AG08396 (cell line): ENCODE data around the gene NKX1-2.

ENCODE experiments used
- DNase-seq: peaks from one replicate; pipeline ENCODE4 v3.0.0; 2012; ENCODE audit warnings: low spot score, mixed read lengths

NKX1-2 gene

DNA sequence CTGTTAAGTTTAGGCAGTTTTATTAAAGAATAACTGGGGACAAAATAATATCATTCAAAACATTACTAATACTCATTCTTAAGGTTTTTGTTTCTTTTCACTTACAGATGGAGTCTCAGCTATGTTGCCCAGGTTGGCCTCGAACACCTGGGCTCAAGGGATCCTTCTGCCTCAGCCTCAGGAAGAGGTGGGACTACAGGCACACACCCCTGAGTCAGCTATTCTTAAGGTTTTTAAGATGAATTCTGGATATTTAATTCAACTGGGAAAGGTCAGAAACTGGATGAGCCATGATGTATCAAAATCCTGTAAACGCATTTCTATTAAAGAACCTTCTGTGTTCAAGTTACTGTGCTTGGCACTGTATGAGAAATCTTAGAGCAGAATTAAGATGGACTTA, 34.6 kb downstream of the NKX1-2 start:
- no peak for DNase-seq

DNA sequence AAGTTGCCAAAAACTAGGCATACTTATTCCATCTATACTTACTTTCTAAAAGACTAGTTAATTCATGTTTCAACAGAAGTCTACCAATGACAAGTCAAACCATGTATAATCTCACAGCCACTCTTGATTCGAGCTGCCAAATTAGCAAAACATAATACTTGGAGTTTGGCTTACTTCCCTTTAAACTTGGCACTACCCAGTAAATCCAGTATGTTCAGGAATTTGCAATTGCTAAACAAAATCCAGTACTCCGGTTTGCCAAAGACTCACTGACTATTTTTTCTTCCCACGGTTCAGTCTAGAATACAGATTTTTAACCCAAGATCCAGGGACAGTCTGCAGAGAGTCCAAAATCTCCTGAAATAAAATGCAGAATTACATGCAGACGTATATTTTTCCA, 35.8 kb downstream of the NKX1-2 start:
- peak; percentile 37 for DNase-seq

DNA sequence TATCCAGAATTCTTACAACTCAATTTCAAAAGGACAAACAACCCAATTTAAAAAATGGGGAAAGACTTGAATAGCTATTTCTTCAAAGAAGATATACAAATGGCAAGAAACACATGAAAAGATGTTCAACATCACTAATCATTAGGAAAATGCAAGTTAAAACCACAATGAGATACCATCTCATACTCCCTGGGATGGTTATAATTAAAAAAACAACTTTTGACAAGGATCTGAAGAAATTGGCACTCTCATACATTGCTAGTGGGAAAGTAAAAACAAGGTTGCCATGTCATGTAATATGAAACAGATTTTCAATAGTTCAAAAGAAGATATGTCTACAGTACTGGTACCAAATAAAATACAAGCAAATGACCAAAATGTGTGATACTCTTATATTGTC, 40.1 kb downstream of the NKX1-2 start:
- no peak for DNase-seq

DNA sequence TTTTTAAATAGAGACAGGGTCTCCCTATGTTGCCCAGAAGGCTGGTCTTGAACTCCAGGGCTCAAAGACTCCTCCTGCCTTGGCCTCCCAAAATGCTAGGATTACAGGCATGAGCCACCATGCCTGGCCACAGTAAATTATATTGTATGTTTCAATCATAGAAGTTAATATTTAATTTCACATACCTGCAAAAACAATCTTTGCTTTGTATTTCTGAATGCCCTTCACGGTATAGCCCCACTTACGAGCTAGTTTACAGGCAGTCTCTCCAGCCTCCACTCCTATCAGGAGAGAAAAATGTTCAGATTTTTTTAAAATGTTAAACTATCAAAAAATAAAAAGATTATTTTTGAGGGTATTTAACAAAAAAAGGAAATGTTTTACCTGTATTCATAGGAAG, 41.5 kb downstream of the NKX1-2 start:
- no peak for DNase-seq

DNA sequence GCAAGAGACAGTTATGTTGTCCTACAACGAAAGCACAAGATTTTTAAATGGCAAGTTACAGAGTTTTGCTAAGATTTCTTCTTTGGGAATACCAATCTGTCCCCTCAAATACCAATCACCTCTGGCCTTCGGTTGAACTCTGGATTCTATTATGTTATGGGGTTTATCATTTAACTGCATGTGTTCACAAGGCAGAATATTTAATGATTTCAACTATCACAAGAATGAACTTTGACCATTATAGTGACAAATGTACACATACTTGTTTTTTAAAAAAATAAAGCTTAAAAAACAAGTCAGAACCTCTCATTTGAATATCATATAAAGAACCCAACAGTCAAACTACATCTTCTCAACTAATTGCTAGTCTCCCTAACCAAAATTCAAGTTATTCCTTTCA, 42.4 kb downstream of the NKX1-2 start:
- DNase-seq = no peak

DNA sequence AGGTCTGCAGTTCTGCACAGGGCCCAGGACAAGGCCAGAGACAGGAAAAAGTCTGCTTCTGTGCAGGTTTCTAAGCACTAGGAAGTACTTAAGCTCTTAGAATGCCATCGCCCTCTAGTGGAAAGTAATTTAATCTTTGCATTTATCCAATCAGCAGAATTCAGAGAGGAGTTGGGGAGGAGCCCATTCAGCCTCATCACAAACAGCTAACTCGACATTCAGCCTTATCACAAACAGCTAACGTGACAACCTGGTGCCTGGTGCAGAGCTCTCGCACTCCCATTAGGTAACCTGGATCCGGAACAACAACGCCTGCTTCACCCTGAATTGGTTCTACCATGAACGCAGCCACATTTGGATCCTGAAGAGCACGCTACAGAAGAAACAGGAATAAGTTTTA, 46.3 kb downstream of the NKX1-2 start:
- peak; percentile 68 for DNase-seq

DNA sequence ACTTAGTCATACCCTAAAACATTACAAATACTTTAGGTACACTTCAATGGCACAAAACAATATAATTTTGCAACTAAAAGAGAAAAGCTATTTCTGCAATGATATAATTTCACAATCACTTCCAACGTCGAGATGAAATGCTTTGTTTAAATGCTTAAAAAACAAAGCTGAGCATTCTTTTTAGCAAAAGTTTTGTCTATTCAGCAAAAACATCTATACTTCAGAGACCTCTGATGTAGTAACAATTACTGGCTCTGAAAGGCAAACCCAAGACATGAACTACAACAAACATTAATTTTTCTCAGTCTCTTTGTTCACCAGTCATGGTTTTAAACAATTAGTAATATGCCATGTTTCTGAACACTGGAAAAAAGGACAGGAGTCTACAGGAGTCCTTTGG, 47.6 kb downstream of the NKX1-2 start:
- DNase-seq = no peak

DNA sequence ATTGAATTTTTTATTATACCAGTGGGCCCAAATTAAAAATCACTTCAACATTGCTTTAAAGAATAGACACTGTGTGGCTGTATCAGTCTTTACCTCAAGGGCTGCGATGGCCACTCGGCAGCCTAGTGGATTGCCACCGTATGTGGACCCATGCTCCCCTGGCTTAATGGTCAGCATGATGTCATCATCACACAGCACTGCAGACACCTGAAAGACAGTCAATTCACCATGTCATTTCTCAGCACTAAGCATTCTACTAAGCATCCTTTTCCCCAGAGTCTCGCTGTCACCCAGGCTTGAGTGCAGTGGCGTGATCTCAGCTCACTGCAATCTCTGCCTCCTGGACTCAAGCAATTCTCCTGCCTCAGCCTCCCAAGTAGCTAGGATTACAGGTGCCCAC, 48.2 kb downstream of the NKX1-2 start:
- no peak for DNase-seq
